ENCODE measurements around the gene ARHGAP12.

DNA sequence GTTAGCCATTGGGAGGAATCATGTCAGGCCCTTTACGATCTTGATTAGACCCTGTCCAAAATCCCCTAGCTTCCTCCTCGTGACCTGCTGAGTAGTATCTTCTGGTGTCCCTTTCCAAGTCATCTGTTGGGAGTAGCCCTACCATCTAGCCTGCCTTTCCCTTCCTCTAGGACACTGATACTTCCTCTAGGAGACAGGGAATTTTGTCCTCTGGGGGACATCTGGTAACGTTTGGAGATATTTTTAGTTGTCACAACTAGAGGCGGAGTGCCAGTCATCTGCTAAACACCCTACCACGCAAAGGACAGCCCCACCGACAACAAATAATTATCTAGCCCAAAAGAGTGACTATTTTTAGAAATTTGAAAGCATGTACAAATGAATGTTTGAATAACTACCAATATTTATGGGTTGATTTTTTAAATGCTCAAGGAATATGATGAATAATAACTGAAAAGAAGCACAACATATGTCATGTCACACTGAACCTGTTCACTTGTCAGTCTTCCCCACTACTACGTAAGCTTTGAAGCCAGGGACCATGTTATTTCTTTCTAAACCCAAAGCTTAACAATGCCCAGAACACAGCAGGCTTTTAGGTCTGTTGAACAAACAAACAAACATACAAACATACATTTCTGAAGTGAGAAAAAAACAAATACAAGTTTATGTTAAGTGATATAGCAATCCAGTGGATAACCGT is 105.9 kb downstream of the ARHGAP12 start:
- TF ChIP-seq, protein P1, sequence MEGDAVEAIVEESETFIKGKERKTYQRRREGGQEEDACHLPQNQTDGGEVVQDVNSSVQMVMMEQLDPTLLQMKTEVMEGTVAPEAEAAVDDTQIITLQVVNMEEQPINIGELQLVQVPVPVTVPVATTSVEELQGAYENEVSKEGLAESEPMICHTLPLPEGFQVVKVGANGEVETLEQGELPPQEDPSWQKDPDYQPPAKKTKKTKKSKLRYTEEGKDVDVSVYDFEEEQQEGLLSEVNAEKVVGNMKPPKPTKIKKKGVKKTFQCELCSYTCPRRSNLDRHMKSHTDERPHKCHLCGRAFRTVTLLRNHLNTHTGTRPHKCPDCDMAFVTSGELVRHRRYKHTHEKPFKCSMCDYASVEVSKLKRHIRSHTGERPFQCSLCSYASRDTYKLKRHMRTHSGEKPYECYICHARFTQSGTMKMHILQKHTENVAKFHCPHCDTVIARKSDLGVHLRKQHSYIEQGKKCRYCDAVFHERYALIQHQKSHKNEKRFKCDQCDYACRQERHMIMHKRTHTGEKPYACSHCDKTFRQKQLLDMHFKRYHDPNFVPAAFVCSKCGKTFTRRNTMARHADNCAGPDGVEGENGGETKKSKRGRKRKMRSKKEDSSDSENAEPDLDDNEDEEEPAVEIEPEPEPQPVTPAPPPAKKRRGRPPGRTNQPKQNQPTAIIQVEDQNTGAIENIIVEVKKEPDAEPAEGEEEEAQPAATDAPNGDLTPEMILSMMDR (IDR thresholded peaks at IDR 0.05) = no peak
- no peak for TF ChIP-seq EZH2 (IDR thresholded peaks at IDR 0.05)

All from neural progenitor cell (in vitro differentiated cells).